GM18951 (cell line): ENCODE data around the gene SLC13A3.

Source experiments
- POLR2A ChIP-seq: IDR thresholded peaks from 4 replicates; pipeline ENCODE4 v1.6.1; 2011; ENCODE audit warnings: mild to moderate bottlenecking; ENCODE audit not compliant: insufficient read length, insufficient read depth; ENCODE audit errors: extremely low read depth
- in situ Hi-C: fragments of 300-500 bp; cut with MboI; formaldehyde crosslinking; loops from one replicate; pipeline ENCODE4 v1.12.0; 2022; ENCODE audit warnings: low sequenced_read_pairs, mixed read lengths, inconsistent platforms; ENCODE audit not compliant: unreplicated experiment

SLC13A3 gene

DNA sequence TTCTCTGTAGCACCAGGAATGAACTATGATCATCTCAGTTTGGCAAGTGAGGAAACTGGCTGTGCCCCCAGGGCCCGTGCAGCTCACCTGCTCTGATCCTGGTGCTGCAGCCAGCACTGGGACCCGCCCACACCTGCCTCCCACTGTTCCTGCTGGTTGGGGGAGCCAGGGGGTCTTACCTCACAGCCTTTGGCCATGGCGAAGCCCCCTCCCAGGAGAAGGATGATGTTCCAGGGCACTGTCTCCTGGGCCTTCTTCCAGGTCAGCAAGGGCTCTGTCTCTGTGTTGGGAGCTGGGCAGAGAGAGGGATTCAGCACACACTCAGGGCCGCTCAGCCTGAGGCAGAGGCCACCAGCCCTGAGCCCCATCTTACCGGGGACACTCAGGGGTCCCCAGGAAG, 75.9 kb downstream of the SLC13A3 start:
- no peak for TF ChIP-seq POLR2A
- in situ Hi-C loops = no loop called here

- no peak for TF ChIP-seq POLR2A
These were observed 77.3 kb downstream of the SLC13A3 start for GRCh38 chr20:46573788-46574584.

DNA sequence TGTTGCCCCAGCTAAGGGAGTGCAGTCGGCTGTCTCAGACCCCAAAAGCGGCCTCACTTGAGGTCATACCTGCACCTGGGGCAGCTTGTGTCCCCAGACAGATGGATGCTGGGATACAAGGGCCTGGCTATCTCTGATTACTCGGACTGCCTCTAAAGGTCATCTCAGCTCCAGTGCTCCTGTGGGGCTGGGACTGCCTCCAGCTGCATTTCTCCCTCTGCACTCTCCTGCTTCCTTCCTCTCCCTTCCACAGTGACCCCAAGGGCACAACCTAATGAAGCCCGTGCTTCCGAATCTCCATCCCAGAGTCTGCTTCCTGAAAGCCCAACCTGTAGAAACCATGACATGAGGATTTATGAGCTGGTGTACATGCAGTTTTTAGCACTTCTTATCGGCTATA, 78.0 kb downstream of the SLC13A3 start:
- no peak for TF ChIP-seq POLR2A

More at GRCh38 chr20:46573788-46574584, 77.3 kb downstream of the SLC13A3 start:
- in situ Hi-C loops = no loop called here

GRCh38 chr20:46572790-46573189, 78.5 kb downstream of the SLC13A3 start:
- no peak for TF ChIP-seq POLR2A
- in situ Hi-C loops = no loop called here

More for the DNA sequence above, 78.0 kb downstream of the SLC13A3 start:
- in situ Hi-C loops = no loop called here

DNA sequence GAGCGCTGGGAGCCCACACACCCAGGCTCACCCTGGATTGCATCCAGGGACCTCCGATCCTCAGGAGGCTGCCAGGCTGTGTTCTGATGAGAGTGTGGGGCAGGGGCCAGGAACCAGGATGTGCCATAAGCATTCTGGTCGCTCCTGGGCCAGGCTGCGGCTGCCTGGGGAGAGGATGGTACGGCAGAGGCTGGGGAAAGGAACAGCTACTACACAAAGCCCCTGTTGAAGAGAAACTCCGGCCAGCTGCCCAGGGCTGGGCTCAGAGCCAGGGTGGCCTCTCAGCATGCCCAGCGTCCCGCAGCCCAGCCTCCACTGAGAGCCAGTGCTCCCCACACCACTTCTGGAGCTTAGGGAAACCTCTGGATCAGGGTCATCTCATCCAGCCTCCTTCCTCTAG, 79.1 kb downstream of the SLC13A3 start:
- in situ Hi-C loops = no loop called here
- no peak for TF ChIP-seq POLR2A

DNA sequence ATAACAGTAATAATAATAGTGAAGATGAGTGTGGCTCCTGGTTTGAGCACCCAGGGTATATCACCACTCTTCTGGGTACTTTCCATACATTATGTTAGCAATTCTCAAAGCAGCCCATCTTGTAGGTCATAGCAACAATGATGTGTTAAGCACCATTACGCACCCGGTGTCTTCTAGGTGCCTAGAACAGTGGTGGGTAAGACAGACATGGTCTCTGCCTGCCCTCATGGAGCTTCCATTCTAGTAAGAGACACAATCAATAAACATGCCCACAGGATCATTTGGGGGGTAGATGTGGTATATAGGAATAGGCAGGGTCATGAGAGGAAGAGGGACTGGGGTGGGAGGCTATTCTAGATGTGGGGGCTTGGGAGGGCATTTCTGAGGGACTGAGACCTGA, 79.8 kb downstream of the SLC13A3 start:
- TF ChIP-seq POLR2A = no peak

DNA sequence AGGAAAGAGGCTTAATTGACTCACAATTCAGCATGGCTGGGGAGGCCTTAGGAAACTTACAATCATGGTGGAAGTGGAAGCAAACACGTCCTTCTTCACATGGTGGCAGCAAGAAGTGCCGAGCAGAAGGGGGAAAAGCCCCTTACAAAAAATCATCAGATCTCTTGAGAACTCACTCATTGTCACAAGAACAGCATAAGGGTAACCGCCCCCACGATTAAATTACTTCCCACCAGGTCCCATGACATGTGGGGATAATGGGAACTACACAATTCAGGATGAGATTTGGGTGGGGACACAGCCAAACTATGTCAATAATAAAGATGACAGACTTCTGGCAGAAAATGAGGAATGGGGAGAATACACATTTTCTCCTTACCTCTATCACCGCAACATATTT, 80.3 kb downstream of the SLC13A3 start:
- in situ Hi-C loops = no loop called here
- TF ChIP-seq POLR2A = no peak

More for the DNA sequence above, 79.8 kb downstream of the SLC13A3 start:
- in situ Hi-C loops = no loop called here

GRCh38 chr20:46569961-46570360, 81.3 kb downstream of the SLC13A3 start:
- no peak for TF ChIP-seq POLR2A
- in situ Hi-C loops = no loop called here

- in situ Hi-C loops = no loop called here
- TF ChIP-seq POLR2A = no peak
These were observed 82.6 kb downstream of the SLC13A3 start for GRCh38 chr20:46568570-46569129.

DNA sequence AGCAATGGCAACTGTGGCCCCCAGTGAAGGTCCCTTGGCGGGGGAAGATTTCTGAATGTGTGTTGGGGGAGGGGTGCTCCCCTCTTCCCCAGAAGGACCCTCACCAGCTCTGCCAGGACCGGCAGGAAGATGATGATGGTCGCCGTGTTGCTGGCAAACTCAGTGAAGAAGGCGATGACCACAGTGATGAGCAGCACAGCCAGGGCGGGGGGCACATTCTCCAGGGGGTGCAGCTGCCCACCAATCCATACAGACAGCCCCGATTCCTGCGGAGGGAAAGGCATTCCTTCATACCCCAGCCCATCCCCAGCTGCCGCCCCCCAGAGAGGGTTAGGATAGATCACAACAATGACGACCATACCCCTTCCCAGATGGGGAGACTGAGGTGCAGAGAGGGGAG, 85.1 kb downstream of the SLC13A3 start:
- in situ Hi-C loops = no loop called here
- no peak for TF ChIP-seq POLR2A

- TF ChIP-seq POLR2A = no peak
- in situ Hi-C loops = no loop called here
These were observed 86.9 kb downstream of the SLC13A3 start for GRCh38 chr20:46564241-46564957.

DNA sequence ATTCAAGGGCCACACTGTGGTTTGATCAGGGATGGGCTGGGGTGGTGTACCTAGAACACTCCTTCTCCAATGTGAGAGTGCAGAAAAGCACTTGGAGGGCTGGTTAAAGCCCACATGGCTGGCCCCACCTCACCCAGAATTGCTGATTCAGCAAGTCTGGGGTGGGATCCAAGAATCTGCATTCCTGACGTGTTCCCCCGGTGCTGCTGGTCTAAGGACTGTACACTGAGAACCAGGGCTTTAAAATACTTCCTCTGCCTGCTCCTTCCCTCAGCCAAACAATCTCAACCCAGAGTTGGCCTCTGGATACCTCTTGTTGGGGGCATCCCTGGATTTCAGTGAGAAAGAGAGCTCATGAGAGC, 87.4 kb downstream of the SLC13A3 start:
- no peak for TF ChIP-seq POLR2A
- in situ Hi-C loops = no loop called here

GRCh38 chr20:46563170-46563859, 87.9 kb downstream of the SLC13A3 start:
- in situ Hi-C loops = no loop called here
- no peak for TF ChIP-seq POLR2A

- TF ChIP-seq POLR2A = no peak
- in situ Hi-C loops = no loop called here
These were observed 88.7 kb downstream of the SLC13A3 start for GRCh38 chr20:46562373-46563169.
